MM.1S (cell line): ENCODE data around the gene ZNF106.

Source experiments
- CTCF ChIP-seq: fragments of 300-600 bp; sonication (generic); IDR thresholded peaks from 2 replicates; pipeline ENCODE4 v1.5.1; 2016; ENCODE audit warnings: antibody characterized with exemption, low read length, mixed read lengths
- EZH2 ChIP-seq: fragments of 300-600 bp; sonication (generic); optimal IDR thresholded peaks from 2 replicates; pipeline ENCODE3; 2017; ENCODE audit warnings: low read depth, mild to moderate bottlenecking, antibody characterized with exemption, low read length, mixed read lengths
- EZH2phosphoT487 ChIP-seq: fragments of 300-600 bp; sonication (generic); IDR thresholded peaks from 2 replicates; pipeline ENCODE4 v1.6.1; 2018; ENCODE audit warnings: antibody characterized with exemption, low read length

- TF ChIP-seq EZH2: no peak
- TF ChIP-seq EZH2phosphoT487: no peak
- no peak for TF ChIP-seq CTCF
Observed at GRCh38 chr15:42498212-42499068, 7.5 kb upstream of the ZNF106 start.
